B cell (primary cell): Measurements from ENCODE around the gene PRKD2. TPM values are rescaled to one million over a fixed set of nuclear protein-coding genes. Genes with fewer than 3 reads are reported as not detected.

Source experiments
- ATAC-seq: fragments of 200-7000 bp; cut with Tn5 transposase; one replicate; pipeline ENCODE4 v1.10.0; 2021; ENCODE audit warnings: low read depth, mild to moderate bottlenecking, moderate number of reproducible peaks, moderate library complexity
- CTCF ChIA-PET: fragments of 350-600 bp; sonication (Branson Sonifier 250); formaldehyde crosslinking; loops from one replicate; lab custom pipeline; 2021; ENCODE audit warnings: antibody characterized with exemption, inconsistent platforms; lab: Charles Lee
- POLR2A ChIA-PET: fragments of 350-600 bp; sonication (Branson Sonifier 250); formaldehyde crosslinking; loops from one replicate; lab custom pipeline; 2021; ENCODE audit warnings: antibody characterized with exemption; lab: Charles Lee
- DNase-seq: peaks from one replicate; pipeline ENCODE4 v3.0.0; 2013
- H2AFZ ChIP-seq: 2 replicates; pipeline ENCODE4 v1.6.1; 2012; ENCODE audit warnings: mild to moderate bottlenecking, low read depth, low read length; ENCODE audit not compliant: insufficient read depth, poor library complexity, severe bottlenecking
- H3K27ac ChIP-seq, 2 donors: 1 replicate in 1 of 2; 2 replicates in 1 of 2; pipeline ENCODE4 v1.5.1; 2012 to 2013; ENCODE audit warnings: low read length in 2 of 2, mild to moderate bottlenecking in 2 of 2, moderate library complexity in 1 of 2
- H3K27me3 ChIP-seq, 4 experiments: fragments of 200-600 bp in 1 of 4; sonication (generic) in 1 of 4; replicated peaks in 1 of 4; 1 replicate in 2 of 4; 2 replicates in 2 of 4; pipeline versions ENCODE4 v1.6.1 to v1.7.0; 2013 to 2016; ENCODE audit warnings: low read length in 3 of 4, mild to moderate bottlenecking in 2 of 4, mixed read lengths in 1 of 4, moderate library complexity in 1 of 4; ENCODE audit not compliant: insufficient read depth in 4 of 4, control insufficient read depth in 3 of 4; ENCODE audit errors: control extremely low read depth in 1 of 4
- H3K36me3 ChIP-seq, 2 experiments: replicated peaks in 1 of 2; 1 replicate in 1 of 2; 2 replicates in 1 of 2; pipeline versions ENCODE4 v1.6.1 to v1.7.1; 2013; ENCODE audit warnings: low read length in 1 of 2; ENCODE audit not compliant: insufficient read depth in 2 of 2, control insufficient read depth in 1 of 2; ENCODE audit errors: control extremely low read depth in 1 of 2, extremely low read depth in 1 of 2
- H3K4me1 ChIP-seq, 2 donors: fragments of 200-600 bp in 1 of 2; sonication (generic) in 1 of 2; 1 replicate in 1 of 2; 2 replicates in 1 of 2; pipeline versions ENCODE4 v1.5.1 to v1.6.1; 2013 to 2017; ENCODE audit warnings: low read length in 2 of 2; ENCODE audit not compliant: control insufficient read depth in 2 of 2, insufficient read depth in 2 of 2
- H3K4me2 ChIP-seq: replicated peaks from 2 replicates; pipeline ENCODE3; 2012; ENCODE audit warnings: mild to moderate bottlenecking, low read depth, low read length; ENCODE audit not compliant: poor library complexity, severe bottlenecking
- H3K4me3 ChIP-seq, 5 experiments: fragments of 200-600 bp in 1 of 5; sonication (generic) in 1 of 5; 1 replicate in 3 of 5; 2 replicates in 2 of 5; pipeline versions ENCODE4 v1.5.1 to v1.7.0; 2011 to 2016; ENCODE audit warnings: low read length in 4 of 5, mild to moderate bottlenecking in 4 of 5, low read depth in 2 of 5, control low read depth in 1 of 5, moderate library complexity in 1 of 5; ENCODE audit not compliant: insufficient read depth in 1 of 5; ENCODE audit errors: control extremely low read depth in 1 of 5, extremely low read depth in 1 of 5
- H3K79me2 ChIP-seq: fragments of 200-600 bp; sonication (generic); one replicate; pipeline ENCODE4 v1.6.0; 2016; ENCODE audit warnings: low read length; ENCODE audit not compliant: control insufficient read depth, insufficient read depth
- H3K9ac ChIP-seq: fragments of 200-600 bp; sonication (generic); 2 replicates; pipeline ENCODE4 v1.6.1; 2017; ENCODE audit warnings: mild to moderate bottlenecking, low read length, moderate library complexity
- H3K9me3 ChIP-seq, 3 donors: one replicate each; pipeline versions ENCODE4 v1.6.1 to v1.7.1; 2013; ENCODE audit warnings: low read length in 2 of 3; ENCODE audit not compliant: control insufficient read depth in 2 of 3, insufficient read depth in 1 of 3; ENCODE audit errors: control extremely low read depth in 1 of 3
- H4K20me1 ChIP-seq: 2 replicates; pipeline ENCODE4 v1.6.0; 2012; ENCODE audit warnings: mild to moderate bottlenecking, low read length; ENCODE audit not compliant: insufficient read depth, control insufficient read depth, poor library complexity, severe bottlenecking
- H3K27ac Mint-ChIP-seq: one replicate; pipeline ENCODE4 v1.8.0; 2021; ENCODE audit warnings: mixed read lengths
- H3K27me3 Mint-ChIP-seq: one replicate; pipeline ENCODE4 v1.8.0; 2021; ENCODE audit warnings: mixed read lengths
- H3K4me1 Mint-ChIP-seq: one replicate; pipeline ENCODE4 v1.8.0; 2021; ENCODE audit warnings: mixed read lengths
- H3K4me3 Mint-ChIP-seq: one replicate; pipeline ENCODE4 v1.8.0; 2021; ENCODE audit warnings: mixed read lengths
- H3K9me3 Mint-ChIP-seq: one replicate; pipeline ENCODE4 v1.8.0; 2022; ENCODE audit warnings: mixed read lengths; ENCODE audit not compliant: insufficient read depth
- EZH2 ChIP-seq: IDR thresholded peaks from 2 replicates; pipeline ENCODE4 v1.6.1; 2012; ENCODE audit warnings: borderline replicate concordance, low read depth, mild to moderate bottlenecking, moderate library complexity, low read length; ENCODE audit not compliant: insufficient read depth, poor library complexity, severe bottlenecking
- WGBS: methylation state at CpG from one replicate; pipeline ENCODE4 v1.1.5; 2013; ENCODE audit warnings: missing lambda C conversion rate; ENCODE audit not compliant: insufficient coverage; 5-methylcytosine and 5-hydroxymethylcytosine counted together
- intact Hi-C: fragments of 100-400 bp; cut with micrococcal nuclease; formaldehyde crosslinking; loops from one replicate; pipeline ENCODE4 v1.10.0; 2022
- polyA plus RNA-seq: library from polyadenylated mRNA; depleted of rRNA; stranded (reverse); fragments of >200 nt; gene quantifications from 2 replicates; pipeline ENCODE4 v1.2.3, GENCODE V29; 2012
- total RNA-seq, 2 donors: library from RNA; stranded (reverse); fragments of 120-200 nt in 1 of 2; gene quantifications; 1 replicate in 1 of 2; 2 replicates in 1 of 2; pipeline versions ENCODE4 v1.2.3 to v1.2.4, GENCODE V29; 2013 to 2022
- TF ChIP-seq, protein P1 (sequence below): fragments of 200-600 bp; IDR thresholded peaks from one replicate; pipeline ENCODE4 v1.8.0; 2022; ENCODE audit warnings: antibody characterized with exemption, mild to moderate bottlenecking

PRKD2 gene
- total and polyA plus RNA-seq, 2 donors (not counting 1 experiment from before 2014, with no cell fraction given) = 192 to 208 TPM

DNA sequence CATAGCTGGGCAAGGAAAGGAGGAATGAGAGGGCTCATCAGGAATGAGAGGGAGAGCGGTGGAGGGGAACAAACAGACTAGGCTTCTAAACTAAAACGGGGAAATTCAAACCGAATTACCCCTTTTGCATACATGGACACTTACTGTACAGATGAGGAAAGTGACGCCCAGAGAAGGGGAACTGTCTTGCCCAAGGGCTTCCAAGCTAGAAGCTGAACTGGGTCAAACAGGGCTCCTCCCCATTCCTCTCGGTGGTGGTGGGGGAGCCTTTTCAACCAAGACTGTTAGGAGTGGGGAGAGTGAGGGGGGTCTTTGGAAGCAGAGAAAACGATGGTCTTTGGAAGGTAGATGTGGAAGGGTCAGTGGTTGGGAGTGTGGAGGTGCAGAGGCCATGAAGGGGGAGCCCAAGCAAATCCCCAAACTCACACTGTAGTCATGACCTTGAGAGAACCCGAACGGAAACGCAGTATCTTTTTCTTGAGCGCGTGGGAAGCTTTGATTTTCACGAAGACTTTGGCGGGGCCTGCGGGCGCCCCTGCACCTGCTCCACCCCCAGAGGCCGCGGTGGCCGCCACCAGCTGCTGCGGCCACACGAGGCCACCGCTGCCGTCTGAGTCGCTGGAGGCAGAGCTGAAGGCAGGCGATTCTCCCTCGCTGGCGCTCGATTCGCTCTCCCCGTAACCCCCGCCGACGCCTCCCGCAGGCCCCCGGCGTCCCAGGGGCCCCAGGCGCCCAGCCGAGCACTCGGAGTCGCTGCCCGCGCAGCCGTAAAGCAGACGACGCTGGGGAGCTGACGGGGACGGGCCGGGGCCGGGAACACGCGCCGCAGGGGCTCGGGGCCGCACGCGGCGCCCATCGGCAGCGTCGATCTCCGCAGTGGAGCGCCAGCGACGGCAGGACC, 68.6 kb downstream of the PRKD2 start:
- Histone ChIP-seq H3K4me2 (peak overlapping the region; percentile 8), H3K27me3 (peaks cover 0 to 56% (median 24%) of the 10 kb centered on the region in 4 experiments), H3K36me3 (no peaks in the 10 kb centered on the region), H3K4me3 (no peak overlapping the region), H3K27ac (no peak overlapping the region), H3K4me1 (peaks cover 6 to 8% of the 10 kb centered on the region in 2 donors), H3K9me3 (peaks cover 0 to 26% (median 14%) of the 10 kb centered on the region in 3 donors), H3K9ac (no peak overlapping the region), H4K20me1 (no peaks in the 10 kb centered on the region), H2AFZ (no peak overlapping the region), H3K79me2 (no peaks in the 10 kb centered on the region)
- no peak for TF ChIP-seq EZH2
- TF ChIP-seq, protein P1, sequence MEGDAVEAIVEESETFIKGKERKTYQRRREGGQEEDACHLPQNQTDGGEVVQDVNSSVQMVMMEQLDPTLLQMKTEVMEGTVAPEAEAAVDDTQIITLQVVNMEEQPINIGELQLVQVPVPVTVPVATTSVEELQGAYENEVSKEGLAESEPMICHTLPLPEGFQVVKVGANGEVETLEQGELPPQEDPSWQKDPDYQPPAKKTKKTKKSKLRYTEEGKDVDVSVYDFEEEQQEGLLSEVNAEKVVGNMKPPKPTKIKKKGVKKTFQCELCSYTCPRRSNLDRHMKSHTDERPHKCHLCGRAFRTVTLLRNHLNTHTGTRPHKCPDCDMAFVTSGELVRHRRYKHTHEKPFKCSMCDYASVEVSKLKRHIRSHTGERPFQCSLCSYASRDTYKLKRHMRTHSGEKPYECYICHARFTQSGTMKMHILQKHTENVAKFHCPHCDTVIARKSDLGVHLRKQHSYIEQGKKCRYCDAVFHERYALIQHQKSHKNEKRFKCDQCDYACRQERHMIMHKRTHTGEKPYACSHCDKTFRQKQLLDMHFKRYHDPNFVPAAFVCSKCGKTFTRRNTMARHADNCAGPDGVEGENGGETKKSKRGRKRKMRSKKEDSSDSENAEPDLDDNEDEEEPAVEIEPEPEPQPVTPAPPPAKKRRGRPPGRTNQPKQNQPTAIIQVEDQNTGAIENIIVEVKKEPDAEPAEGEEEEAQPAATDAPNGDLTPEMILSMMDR = no peak
- DNase-seq (peak; percentile 31), ATAC-seq (no peak)
- H3K27ac Mint-ChIP-seq = peak overlapping the region; percentile 69
- peaks cover 8% of the 10 kb centered on the region for H3K4me1 Mint-ChIP-seq
- intact Hi-C loops = no loop called here
- POLR2A ChIA-PET = interaction anchor here (0.7 kb wide), 1 partner anchor 11 kb away, joined by 6 read pairs; no protein-coding TSS in a partner anchor
- WGBS = 26% methylated on average over 58 of the region's 63 CpGs
- peak overlapping the region; percentile 42 for H3K4me3 Mint-ChIP-seq
- H3K9me3 Mint-ChIP-seq = no peaks in the 10 kb centered on the region
- H3K27me3 Mint-ChIP-seq = peaks cover 57% of the 10 kb centered on the region
- CTCF ChIA-PET = no interaction called here

- no peak overlapping the region for H3K4me2 ChIP-seq
- Mint-ChIP-seq H3K27ac (no peak overlapping the region), H3K4me1 (peaks cover 8% of the 10 kb centered on the region), H3K4me3 (no peak overlapping the region), H3K27me3 (peaks cover 54% of the 10 kb centered on the region), H3K9me3 (no peaks in the 10 kb centered on the region)
- TF ChIP-seq EZH2 = no peak
- TF ChIP-seq, protein P1 = no peak
- H4K20me1 ChIP-seq = no peaks in the 10 kb centered on the region
- no peaks in the 10 kb centered on the region for H3K79me2 ChIP-seq
- no peak overlapping the region for H3K9ac ChIP-seq
- no CpG with 5 or more reads among the region's 3 CpGs for WGBS
- H3K27me3 ChIP-seq = peaks cover 0 to 45% (median 22%) of the 10 kb centered on the region in 4 experiments
- H3K36me3 ChIP-seq = no peaks in the 10 kb centered on the region
- ChIA-PET CTCF (interaction anchor here (0.7 kb wide), 1 partner anchor 499 kb away, joined by 3 read pairs; no protein-coding TSS in a partner anchor), POLR2A (interaction anchor here (0.7 kb wide), 1 partner anchor 13 kb away, joined by 5 read pairs; no protein-coding TSS in a partner anchor)
- H2AFZ ChIP-seq = no peak overlapping the region
- no peak overlapping the region for H3K27ac ChIP-seq
- intact Hi-C loops = no loop called here
- H3K9me3 ChIP-seq = peaks cover 0 to 26% (median 14%) of the 10 kb centered on the region in 3 donors
- ATAC-seq (no peak), DNase-seq (no peak)
- no peak overlapping the region for H3K4me3 ChIP-seq
- H3K4me1 ChIP-seq = peaks cover 6 to 8% of the 10 kb centered on the region in 2 donors
These were observed 70.5 kb downstream of the PRKD2 start for GRCh38 chr19:46646402-46646801.
